IPS DF 4.7 (cell line): ENCODE measurements around the gene TRIML1.
A peak's percentile ranks its signal among the peaks of the same experiment; 100 is the strongest.

ENCODE experiments used
- DNase-seq: peaks from one replicate; pipeline ENCODE4 v3.0.0-alpha.2; 2013; ENCODE audit warnings: low spot score; ENCODE audit errors: extremely low read depth

TRIML1 gene, protein sequence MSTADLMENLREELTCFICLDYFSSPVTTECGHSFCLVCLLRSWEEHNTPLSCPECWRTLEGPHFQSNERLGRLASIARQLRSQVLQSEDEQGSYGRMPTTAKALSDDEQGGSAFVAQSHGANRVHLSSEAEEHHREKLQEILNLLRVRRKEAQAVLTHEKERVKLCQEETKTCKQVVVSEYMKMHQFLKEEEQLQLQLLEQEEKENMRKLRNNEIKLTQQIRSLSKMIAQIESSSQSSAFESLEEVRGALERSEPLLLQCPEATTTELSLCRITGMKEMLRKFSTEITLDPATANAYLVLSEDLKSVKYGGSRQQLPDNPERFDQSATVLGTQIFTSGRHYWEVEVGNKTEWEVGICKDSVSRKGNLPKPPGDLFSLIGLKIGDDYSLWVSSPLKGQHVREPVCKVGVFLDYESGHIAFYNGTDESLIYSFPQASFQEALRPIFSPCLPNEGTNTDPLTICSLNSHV

DNA sequence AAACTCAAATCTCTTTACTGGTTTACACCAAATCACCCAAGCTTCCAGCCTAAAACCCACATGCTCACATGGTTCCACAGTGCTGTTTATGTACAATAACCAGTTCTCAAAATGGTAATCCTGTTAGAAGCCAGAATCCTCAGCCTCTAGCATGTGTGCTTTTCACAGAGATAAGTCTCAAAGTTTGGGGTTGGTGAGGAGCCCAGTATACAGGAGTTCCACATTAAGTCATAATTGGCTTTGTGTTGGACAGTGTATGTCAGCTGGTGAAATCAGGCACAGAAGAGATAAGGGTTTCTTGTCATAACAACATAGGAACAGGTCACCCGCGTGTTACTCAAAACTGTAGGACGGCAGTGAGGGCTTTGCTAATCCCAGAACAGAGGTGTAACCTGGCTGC lies at the start of gene TRIML1:
Gene TRIML1 (plus strand): TSS at position 301 of the 400 bp plus-strand sequence. CDS start 118 bp downstream, outside the sequence.
- no peak for DNase-seq

DNA sequence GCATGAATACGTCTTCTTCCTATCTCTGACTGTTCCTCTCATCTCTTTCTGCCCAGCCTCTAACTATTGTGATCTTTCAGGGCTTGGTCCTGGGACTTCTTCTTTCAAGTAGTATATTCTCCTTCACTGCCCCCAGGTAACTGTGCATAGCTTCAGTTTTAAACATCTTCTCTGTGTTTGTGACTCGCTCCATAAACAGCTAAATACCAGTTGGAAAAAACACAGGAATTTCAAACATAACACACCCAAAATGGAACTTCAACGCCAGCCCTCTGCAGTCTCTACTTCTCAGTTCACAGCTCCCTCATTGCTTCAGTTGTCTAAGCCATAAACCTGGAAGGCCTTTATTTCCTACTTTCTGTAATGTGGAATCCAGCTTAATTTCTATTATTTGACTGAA lies 46.4 kb upstream of the TRIML1 start:
- DNase-seq, result no peak

DNA sequence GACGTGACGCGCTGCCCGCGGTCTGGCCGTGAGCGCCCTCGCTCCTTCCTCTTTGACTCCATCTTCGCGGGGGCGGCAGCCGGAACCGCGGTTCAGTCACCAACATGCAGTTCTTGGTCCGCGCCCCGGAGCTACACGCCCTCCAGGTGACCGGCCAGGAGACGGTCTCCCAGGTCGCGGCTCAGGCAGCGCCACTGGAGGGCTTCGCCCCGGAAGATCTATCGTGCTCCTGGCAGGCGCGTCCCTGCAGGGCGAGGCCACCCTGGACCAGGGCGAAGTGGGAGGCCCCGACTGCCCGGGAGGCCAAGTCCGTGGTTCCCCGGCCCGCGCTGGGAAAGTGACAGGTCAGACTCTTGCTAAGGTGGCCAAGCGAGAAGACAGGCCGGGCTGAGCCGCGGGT lies 32.8 kb upstream of the TRIML1 start:
- DNase-seq, result no peak

DNA sequence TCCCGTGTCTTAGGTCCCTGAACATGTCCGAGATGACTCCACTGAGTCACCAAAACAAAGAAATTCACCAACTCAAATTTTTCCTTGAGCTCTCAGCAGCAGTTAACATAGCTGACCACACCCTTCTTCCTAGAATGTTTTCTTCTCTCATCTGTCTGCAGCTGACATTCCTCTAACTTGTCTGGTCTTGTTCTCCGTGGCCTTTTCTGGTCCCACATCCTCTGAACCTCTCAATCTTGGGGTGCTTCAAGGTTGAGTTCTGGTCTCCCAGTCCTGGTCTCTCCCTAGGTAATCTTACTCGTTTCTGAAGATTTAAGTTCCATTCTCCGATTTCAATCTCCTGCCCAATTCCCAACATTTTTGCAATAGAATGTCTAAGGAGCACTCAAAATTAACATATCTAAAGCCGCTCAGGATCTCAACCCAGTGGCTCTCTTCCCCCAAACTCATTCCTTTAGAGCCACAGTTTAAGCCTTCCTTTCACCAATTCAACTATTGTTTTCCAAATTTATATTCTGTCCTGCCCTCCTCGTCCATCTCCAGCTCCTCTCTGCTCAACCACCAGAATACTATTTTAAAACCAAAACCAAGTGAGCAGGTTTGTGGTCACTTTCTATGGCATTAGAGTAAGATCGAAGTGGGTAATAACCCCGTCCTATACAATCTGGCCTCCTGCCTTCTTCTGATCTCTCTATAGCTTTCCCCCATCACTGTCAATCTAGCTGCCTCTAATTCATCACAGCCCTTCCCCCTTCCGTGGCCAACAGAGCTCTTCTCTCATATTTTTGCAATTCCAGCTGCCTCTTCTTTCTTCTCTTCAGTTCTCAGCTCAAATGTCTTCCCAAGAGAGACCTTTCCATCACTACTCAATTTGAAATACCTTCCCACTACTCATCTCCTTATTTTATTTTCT lies 31.1 kb upstream of the TRIML1 start:
- peak; percentile 90 for DNase-seq

DNA sequence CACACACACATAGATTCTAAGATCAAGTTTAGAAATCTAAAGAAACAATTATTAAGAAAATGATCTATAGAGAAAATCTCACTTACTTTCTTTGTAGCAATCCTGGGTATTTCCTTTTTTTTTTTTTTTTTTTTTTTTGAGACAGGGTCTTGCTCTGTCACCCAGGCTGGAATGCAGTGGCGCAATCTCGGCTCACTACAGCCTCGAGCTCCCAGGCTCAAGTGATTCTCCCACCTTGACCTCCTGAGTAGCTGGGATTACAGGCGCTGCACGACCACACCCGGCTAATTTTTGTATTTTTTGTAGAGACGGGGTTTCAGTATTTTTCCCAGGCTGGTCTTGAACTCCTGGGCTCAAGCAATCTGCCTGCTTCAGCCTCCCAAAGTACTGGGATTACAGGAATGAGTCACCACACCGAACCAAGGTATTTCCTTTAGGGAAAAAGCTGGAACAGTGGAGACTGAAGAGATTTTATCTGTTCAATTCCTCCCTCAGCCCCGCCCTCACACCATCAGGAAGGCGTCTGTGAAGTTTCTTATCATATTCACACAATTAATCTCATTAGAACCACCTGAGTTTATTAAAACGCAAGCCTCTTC lies 30.0 kb upstream of the TRIML1 start, which contains the start of gene TRIML2:
Gene TRIML2 (minus strand): TSS at position 447 of the 599 bp plus-strand sequence. CDS start 4,235 bp downstream, outside the sequence.
- DNase-seq, result no peak

DNA sequence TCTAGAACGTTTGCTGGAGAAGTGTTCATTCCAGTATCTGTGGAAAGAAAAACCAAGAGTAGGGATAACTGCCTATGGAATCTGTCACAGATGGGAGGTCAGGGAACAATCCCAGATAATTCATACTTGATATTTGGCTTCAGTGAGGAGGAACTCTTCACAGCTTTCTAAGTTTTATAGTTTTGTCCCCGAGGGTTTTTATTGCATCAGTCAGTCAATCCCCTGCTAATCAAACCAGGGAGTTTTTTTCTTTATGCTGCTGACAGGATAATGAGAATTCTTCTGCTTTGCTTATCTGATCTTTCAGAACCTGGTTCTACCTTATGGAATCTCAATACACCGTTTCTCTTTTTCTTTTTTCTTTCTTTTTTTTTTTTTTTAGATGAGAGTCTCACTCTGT lies 29.2 kb upstream of the TRIML1 start:
- DNase-seq, result no peak

DNA sequence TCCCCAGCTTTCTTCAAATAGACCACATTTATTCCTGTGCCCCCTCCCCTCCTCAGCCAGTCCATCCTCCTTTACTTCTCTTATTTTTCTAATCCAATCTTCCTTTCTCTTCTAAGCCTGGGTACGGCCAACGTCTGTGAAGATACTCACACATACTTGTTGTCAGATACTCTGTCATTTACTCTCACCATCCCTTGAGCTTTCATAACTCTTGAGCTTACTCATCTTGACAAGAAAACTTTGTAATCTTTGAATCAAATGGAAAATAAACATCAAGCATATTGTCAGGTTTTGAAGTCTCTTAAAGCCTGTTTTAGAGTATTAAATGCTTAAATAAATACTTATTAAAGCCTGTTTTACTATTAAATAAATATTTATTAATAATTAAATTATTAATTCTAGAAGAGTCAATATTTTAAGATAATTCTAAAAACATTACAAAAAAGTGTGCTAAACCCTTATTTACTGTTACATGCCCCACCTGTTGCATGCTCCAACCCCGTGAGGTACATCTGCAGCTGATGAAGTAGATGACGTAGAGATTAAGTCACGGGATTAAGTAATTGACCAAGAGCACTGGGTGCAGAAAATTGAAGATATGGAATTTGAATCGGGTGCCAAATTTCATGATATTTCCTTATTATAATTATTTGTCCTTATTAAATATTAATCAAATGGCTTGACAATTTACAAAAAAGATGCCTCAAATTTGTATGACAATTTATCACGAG lies 28.3 kb upstream of the TRIML1 start:
- DNase-seq, result no peak

DNA sequence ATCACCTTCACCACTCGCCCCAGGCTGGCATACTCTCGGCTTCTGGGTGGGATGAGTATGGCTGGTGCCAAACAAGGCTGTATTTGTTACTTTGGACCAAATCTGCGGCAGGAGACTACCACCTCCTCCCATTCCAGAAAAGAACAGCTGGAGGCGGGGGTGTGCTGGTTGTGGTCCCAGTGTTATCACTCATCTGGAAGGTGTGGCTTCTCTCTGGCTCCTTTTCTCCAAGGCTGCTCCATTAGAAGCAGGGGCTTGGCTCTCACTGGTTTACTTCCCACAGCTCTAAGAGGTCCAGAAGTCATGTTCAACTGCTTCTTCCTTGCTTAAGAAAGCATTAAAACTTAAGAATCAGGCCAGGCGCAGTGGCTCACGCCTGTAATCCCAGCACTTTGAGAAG lies 27.3 kb upstream of the TRIML1 start:
- no peak for DNase-seq

DNA sequence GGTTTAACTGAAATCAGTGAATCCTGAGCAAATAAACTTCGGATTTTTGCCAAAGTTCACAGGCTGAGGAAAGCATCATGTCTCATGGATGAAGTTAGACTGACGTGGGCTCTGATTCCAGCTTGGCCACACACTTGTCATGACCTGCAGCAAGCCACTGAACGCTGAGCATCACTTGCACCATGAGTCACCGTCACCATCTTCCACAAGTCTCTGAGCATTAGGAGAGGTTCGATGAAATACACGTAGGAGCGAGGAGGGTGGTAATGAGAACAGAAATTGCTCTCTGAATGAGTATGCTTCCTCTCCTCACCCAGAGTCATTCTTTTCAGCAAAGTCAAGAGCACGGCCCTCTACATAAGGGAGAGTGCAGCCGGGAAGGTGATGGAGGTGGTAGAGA lies 26.1 kb upstream of the TRIML1 start:
- no peak for DNase-seq

DNA sequence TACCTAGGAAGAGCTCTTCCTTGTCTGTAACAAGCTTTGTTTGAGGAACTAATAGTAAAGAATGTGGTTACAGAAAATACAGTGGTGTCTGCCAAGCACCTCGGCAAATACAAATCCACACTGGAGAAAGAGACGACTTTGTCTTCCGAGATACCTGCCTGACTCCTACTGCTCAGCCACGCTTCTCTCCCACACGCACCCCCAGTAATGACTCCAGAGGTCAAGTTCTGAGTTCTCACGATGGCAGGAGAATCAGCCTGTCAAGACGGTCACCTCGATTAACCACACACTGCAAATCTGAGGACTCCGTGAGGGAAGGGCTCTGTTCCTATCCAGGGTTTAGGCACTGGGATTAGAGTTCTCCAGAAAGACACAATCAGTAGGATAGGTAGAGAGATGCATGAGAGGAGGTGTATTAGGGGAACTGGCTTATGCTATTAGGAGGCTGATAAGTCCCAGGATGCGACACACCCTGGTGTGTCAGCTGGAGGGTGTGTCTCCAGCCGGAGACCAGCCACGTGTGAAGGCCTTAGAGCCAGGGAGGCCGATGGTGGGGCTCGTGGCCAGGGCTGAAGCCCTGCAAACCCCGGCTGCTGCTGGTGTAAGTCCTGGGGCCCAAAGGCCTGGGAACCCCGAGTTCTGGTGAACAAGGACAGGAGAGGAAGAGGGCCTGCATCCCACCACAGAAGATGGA lies 21.5 kb upstream of the TRIML1 start:
- DNase-seq, result no peak

DNA sequence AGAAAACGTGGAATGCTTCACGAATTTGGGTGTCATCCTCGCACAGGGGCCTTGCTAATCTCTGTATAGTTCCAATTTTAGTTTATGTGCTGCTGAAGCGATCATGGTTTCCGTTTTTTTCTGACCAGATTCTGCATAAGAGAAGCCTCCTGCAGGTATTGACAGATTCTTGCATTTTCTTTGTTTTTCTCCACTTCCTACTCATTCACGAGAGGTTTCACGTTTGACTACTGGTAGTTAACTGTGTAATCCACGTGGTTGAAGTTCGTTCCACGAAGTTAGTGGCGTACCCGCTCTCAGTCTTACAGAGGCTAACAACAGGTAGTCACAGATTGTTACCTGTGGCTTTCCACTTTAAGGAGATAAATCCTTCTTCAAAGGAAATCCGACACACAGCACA lies 17.7 kb upstream of the TRIML1 start:
- DNase-seq, result no peak

DNA sequence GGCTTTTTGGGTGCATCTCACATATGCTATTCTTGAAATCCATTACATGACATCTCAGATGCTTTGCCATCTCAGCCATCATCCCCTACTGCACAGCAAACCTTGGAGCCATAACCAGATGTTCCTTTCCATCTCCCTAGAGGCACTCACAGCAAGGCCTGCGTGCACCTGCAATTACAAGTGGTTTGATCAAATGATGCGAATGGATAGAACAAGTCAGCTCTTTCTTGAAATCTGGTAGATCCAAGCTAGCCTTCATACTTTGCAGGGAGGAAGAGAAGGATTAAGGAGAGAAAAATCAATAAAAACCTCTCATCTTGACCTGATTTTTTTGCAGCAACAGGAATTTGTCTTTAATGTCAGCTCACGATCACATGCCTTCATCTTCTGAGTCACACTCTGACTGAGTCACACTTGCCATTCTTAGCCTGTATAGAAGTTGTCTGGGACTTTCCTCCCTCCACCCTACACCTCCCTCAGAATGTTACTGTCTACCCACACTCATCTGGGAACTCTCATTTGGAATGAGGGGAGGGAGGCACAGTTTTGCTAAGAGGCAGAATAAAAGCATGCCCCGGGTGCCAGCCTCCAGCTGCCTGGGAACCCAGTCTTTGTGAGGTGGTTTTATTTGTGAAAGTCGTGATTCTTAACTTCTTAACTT lies 11.9 kb upstream of the TRIML1 start:
- no peak for DNase-seq

DNA sequence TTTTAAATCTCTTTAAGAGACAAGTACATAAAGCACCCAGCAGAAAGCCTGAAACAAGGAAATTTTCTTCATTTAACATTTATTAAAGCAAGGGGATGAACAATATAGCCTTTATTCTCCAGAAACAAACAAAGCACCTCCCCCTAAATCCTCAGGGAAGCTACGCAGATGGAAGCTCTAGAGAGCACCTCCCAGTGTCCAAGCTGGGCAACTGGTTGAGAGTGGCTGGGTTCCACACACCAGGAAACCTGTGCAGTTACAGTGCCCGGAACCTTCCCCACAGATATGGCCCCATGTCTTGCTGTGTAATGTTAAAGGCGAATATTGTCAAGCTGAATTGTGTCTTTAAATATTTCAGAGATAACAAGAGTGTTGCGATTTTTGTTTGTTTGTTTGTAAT lies 8.9 kb upstream of the TRIML1 start:
- no peak for DNase-seq

DNA sequence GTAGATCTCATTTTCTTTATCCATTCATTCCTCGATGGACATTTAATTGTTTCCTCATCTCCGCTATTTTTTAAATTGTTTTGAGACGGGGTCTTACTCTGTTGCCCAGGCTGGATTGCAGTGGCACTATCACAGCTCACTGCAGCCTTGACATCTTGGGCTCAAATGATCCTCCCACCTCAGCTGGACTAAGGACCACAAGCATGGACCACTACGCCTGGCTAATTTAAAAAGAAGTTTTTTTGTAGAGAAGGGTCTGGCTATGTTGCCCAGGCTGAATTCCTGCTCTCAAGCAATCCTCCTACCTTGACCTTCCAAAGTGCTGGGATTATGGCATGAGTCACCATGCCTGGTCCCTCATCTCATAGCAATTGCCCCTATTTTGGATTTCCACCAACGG lies 7.0 kb upstream of the TRIML1 start:
- DNase-seq, result no peak

DNA sequence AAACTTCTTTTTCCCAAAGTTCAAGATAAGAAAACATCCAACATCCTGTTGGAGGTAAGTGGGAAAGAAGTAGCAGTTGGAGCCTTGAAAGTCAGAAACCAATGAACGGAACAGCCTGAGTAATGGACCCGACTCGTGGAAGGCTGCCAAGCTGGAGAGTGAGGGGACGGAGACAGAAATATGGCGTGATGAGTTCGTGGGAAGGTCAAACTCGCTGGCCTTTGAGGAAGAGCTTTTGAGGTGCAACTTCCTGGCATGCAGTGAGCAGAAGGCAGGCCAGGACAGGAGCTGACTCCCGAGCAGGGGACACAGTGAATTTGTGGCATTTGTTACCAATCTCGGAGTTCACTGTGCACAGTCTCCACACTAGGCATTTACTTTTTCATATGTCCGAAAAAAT lies 1.0 kb upstream of the TRIML1 start:
- DNase-seq, result no peak

DNA sequence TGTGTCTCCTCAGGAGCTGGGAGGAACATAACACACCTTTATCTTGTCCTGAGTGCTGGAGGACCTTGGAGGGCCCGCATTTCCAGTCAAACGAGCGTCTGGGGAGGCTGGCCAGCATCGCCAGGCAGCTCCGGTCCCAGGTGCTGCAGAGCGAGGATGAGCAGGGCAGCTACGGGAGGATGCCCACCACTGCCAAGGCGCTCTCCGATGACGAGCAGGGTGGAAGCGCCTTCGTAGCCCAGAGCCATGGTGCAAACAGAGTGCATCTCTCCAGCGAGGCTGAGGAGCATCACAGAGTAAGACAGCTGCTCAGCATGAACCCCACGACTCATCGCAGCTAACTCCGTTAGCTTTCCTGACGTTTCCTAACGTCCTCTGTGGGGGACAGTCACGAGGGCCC lies 430 bp downstream of the TRIML1 start:
- DNase-seq, result no peak

DNA sequence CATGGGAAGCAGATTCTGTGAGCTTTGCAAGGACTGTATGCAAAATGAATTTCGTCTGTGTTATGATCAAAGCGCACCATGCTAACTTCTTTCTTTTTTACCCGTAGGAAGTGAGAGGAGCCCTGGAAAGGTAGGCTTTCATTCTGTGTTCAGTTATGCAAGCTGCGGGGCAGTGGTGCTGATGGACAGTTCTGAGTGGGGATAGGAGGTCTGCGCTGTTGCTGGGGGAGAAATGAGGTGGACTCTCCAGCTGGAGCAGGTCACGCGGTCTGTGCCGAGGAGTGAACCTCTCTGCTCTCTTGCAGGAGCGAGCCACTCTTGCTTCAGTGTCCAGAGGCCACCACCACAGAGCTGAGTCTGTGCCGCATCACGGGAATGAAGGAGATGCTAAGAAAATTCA lies 4.5 kb downstream of the TRIML1 start:
- DNase-seq, result no peak

DNA sequence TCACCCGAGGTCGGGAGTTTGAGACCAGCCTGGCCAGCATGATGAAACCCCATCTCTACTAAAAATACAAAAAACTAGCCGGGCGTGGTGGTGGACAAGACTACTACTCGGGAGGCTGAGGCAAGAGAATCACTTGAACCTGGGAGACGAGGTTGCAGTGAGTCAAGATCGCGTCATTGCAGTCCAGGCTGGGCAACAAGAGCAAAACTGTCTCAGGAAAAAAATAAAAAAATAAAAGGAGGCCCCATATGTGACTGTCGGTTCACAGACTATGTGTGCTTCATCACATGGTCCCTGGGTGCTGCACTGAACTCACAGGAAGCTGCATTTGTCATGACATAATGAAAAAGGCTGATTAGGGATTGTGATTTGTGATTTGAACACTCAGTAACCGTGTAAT lies 6.4 kb downstream of the TRIML1 start:
- no peak for DNase-seq

DNA sequence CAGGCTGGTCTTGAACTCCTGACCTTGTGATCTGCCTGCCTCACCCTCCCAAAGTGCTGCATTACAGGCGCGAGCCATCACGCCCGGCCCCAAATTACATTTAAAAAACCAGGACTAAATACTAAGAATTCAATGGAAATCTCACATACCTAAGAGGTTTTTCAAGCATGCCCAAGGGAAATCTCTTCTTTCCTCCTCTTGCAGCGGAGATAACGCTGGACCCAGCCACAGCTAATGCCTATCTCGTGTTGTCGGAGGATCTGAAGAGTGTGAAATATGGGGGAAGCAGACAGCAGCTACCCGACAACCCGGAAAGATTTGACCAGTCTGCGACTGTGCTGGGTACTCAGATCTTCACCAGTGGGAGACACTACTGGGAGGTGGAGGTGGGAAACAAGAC lies 7.4 kb downstream of the TRIML1 start:
- no peak for DNase-seq

DNA sequence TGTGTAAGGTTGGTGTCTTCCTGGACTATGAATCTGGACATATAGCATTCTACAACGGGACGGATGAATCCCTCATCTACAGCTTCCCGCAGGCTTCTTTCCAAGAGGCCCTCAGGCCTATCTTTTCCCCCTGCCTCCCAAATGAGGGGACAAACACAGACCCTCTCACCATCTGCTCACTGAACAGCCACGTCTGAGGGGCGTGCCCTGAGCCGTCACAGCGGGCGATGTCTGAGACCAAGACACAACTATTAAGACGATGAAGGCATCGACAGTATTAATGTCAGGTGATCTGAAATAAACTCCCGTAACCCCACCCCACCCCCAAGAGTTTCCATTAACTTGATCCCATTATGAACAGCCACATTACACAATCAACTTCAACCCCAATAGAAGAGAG lies 7.9 kb downstream of the TRIML1 start:
- no peak for DNase-seq
